ENCODE measurements around the gene XPO5.
"Not testable (repeated sequence)": the region's sequence is repeated elsewhere in the genome, so short reads cannot be mapped to it uniquely, and the experiment has no call there.

Gene XPO5

DNA sequence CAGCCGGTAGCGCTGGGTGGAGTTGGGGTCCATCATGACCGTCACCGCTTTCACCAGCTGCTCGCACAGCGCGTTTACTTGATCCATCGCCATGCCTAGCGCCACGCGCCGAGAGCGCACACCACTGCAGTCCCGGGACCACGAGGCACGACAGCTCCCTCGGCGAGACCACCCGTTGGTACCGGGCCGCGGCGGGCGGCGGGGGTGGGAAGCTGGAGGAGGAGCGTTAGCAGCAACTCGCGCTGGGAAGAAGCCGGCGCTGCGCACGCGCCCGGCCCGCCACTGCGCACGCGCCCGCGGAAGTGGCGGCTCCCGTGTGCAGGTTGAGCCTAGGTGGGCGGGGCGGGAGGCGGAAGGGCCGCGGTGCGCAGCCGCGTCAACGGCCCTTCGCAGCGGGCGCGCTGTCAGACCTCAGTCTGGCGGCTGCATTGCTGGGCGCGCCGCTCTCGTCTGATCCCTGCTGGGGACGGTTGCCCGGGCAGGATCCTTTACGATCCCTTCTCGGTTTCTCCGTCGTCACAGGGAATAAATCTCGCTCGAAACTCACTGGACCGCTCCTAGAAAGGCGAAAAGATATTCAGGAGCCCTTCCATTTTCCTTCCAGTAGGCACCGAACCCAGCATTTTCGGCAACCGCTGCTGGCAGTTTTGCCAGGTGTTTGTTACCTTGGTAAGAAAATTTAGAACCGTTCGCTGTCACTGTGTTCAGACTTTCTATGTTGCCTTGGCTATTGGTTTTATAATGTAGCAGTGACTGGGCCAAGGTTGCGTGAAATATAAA, at the start of gene XPO5, which contains the start of gene POLH:
TSS of gene XPO5 (minus strand) at position 267 of the 780 bp plus-strand sequence. CDS start at position 93, 174 bp downstream.
TSS of gene POLH (plus strand) at position 414 of the 780 bp plus-strand sequence. CDS start 6,135 bp downstream, outside the sequence.
- no peak for FAIRE-seq

DNA sequence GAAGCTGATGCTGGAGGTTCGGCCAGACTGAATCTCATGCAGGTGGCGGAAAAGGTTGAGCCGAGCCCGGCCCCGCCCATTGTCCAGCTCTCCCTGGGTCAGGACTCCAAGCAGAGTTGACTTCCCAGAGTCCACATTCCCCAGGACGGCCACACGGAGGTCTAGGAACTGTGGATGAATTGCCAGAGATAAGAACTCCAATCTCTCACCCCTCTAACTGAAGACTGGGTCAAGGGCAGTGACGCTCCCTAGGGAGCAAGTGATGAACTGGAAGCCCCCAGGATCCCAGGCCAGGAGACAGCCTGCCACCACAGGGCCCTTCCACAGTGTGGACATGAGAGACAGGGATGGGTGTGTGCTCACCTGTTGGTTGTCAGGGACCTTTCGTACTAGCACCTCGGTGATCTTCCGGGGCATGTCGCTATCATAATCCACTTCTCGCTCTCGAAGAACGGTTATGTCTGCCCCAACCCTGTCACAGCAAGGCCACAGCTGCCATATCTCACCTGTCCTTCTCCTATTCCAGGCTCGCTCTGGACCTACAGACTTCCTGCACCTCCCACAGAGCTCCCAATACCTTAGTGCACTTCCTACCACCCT, 49.7 kb upstream of the XPO5 start:
- FAIRE-seq: no peak

GRCh38 chr6:43624786-43625288, 49.0 kb upstream of the XPO5 start:
- no peak for FAIRE-seq

DNA sequence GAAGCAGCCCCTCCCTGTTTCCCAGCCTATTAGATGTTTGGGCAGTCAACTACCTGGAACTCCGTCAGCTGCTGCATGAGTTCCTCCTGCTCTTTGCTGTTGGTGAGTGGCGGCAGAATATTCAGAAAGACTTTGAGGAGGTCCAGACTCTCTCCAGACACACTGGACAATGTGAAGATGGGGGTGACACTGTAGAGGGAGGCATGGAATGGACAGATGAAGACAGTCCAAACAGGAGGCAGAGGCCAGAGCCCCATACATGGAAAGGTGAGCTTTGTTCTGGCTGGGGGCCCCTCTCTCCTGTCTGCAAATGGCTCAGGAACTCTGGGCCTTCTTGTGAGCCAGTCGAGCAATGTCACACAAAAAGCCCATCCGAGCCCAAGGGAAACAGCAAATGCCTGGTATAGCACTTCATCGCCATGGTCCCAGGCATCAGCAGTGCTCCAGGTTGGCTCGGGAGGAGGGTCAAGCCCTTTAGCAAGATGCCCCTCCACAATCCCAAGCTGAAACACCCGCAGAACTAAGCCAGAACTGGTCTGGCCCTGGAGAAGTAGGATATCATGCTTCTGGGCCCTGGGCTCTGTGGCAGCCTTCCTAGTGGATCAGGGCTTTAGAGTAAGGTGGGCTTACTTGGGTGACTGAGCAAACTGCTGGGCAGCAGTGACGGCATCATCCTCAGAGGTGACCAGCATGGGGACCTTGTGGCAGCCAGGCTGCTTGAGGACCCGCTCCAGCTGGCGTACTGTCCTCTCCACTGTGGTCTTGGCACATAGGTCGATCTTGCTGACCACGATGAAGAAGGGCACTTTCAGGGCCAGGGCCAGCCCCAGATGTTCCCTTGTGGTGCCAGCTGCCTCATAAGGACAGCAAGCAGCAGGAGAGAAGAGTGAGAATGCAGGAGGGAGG, 48.3 kb upstream of the XPO5 start:
- FAIRE-seq: no peak

DNA sequence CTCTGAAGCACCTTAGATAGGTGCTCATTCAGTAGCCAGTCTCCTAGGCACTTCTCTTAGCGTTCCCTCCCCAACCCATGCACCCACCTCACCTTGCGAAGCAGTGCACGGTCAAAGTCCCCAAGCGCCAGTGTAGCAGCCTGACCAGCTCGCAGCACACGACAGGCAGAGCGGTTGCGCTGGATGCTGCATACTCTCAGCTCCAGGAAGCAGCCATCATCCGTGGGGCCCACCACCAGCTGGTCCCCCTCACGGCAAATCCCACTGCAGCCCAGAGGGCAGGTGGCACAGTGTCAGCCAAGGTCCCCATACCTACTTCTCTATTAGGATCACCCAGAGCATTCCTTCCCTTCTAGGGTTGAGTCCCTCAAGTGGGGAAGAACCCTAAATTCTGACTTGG, 46.7 kb upstream of the XPO5 start:
- no peak for FAIRE-seq

DNA sequence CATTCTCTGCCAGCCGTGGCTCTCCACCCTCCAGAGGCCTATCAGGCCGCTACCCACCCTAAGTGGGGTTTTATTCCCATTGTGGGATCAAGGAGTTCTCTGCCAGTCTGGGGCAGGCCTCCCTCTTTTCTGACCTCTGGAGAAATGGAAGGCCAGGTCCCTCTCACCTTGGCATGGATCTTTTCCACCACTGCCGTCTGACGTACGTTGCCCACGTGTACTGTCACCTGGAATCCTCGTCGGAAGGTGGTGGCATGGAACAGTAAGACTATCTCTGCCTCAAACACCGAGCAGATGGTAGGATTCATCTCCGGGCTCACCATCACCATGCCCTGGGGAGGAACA, 46.0 kb upstream of the XPO5 start:
- FAIRE-seq: no peak

GRCh38 chr6:43621078-43621835, 45.4 kb upstream of the XPO5 start:
- no peak for FAIRE-seq

GRCh38 chr6:43616725-43617472, 41.1 kb upstream of the XPO5 start:
- no peak for FAIRE-seq

DNA sequence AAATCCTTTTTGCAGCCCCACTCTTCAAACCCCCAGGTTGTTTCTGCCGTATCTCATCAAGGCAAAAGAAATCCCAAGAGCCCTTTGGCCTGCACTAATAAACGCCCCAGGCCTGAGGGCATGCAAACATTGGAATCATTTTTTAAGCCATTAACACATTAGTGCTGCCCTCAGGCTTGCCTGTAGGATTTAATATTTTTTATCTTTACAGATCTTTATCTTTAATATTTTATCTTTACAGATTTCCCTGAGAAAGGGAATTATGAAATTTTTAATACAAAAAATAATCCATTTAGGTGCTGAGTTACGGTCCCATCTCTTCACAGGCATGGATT, 38.5 kb upstream of the XPO5 start:
- no peak for FAIRE-seq

- FAIRE-seq: no peak
These were observed 38.0 kb upstream of the XPO5 start for GRCh38 chr6:43613721-43614395.

DNA sequence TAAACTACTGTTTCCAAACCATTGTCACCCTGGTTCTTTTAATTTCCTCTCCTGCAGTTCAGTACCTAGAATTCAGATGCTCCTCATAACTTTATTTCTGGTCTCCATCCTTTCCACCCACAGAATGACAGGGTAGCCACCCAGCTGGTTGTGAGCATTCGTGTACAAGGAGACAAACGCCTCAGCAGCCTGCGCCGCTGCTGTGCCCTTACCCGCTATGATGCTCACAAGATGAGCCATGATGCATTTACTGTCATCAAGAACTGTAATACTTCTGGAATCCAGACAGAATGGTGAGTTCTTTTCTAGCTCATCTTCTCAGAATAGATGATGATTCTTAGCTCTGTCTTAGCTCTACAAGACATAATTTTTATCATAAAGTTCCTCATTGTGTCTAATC, 34.6 kb upstream of the XPO5 start:
- no peak for FAIRE-seq

GRCh38 chr6:43609402-43609801, 33.6 kb upstream of the XPO5 start:
- no peak for FAIRE-seq

GRCh38 chr6:43608807-43609206, 33.0 kb upstream of the XPO5 start:
- FAIRE-seq: no peak

GRCh38 chr6:43608310-43608763, 32.5 kb upstream of the XPO5 start:
- FAIRE-seq: no peak

GRCh38 chr6:43606019-43606418, 30.2 kb upstream of the XPO5 start:
- no peak for FAIRE-seq

GRCh38 chr6:43604174-43604573, 28.3 kb upstream of the XPO5 start:
- FAIRE-seq: no peak

DNA sequence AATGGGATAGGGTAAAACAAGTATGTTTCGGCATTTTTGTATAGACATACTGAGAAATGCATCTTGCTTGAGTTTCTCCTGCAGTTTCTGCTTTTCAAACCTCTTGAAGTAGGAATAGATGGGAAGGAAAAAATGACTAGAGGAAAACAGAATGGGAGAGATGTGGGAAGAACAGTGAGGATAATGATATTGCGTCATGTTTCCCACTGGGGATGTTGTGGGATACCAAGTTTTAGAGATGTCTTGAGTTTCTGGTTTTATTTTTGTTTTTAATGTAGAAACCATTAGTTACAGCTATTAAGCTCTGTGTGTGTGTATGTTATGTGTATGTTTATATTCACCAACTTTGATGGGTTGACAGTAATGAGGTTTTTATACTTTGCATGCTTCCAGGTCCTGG, 24.8 kb upstream of the XPO5 start:
- FAIRE-seq: no peak

- no peak for FAIRE-seq
These were observed 18.1 kb upstream of the XPO5 start for GRCh38 chr6:43593938-43594337.

GRCh38 chr6:43589564-43589963, 13.7 kb upstream of the XPO5 start:
- not testable (repeated sequence) for FAIRE-seq

DNA sequence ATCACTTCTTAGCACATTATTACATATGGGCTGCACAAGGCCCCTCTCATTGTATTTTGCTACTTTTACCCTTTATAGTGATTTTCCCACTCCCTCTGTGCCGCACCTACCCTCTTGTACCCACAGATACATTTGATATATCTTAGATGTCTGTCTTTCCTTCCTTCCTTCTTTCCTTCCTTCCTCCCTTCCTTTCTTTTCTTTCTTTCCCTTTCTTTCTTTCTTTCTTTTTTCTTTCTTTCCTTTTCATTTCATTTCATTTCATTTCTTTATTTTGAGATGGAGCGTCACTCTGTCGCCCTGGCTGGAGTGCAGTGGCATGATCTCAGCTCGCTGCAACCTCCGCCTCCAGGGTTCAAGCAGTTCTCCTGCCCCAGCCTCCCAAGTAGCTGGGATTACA, 12.4 kb upstream of the XPO5 start:
- no peak for FAIRE-seq

Measured in colon (tissue), 2 donors.